GM21423 (cell line): ENCODE results near the gene CEP57.
"Not testable (repeated sequence)": the region's sequence is repeated elsewhere in the genome, so short reads cannot be mapped to it uniquely, and the experiment has no call there.

Experiments
- ATAC-seq: cut with Tn5 transposase; IDR thresholded peaks from one replicate; pipeline ENCODE4 v1.9.1; 2021; ENCODE audit warnings: mild to moderate bottlenecking, moderate library complexity; ENCODE audit not compliant: unreplicated experiment

The CEP57 gene

DNA sequence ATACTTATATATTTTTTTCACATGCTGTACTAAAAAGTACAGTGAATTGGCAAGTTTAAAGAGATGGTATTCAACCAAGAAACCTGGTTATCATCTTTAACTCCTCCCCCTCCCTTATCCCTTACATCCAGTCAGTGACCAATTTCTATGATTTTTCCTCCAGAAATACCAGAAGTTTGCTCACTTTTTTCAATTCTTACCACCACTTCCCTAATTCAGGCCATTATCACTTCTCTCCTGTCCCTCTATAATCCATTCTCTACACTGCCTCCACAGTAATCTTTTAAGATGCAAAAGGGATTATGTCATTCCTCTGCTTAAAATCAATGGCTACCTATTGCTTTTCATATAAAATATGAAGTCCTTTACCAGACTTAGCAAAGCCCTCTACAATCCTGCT is 62.8 kb downstream of the CEP57 start:
- no peak for ATAC-seq

DNA sequence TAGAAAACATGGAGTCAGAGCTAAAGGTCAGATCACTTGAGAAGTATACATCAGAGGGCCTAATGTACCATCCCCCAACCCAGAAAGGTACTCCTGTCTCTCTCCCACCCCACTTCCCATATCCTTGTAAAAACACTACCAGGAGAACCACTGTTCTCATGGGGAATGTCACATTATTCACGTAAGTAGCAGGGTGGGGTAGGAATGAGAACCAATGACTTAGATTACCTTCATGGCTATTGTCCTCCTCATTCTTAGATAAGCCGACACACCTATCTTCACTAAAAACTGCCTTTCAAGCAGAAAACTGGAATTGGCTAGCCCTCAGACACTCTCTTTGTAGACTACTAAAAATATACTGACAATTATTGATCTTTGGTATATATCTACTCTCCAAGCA is 63.6 kb downstream of the CEP57 start:
- ATAC-seq, result no peak

DNA sequence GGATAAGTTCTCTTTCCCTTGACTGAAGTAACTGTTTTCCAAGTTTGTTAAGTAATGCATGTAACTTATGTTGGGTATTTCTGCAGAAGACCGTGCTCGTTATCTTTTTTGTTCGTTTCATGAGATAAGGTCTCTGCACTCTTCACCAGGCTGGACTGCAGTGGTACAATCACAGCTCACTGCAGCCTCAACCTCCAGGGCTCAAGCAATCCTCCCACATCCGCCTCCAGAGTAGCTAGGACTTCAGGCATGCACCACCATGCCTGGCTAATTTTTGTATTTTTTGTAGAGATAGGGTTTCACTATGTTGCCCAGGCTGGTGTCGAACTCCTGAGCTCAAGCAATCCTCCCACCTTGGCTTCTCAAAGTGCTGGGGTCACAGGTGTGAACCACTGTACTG is 64.1 kb downstream of the CEP57 start:
- not testable (repeated sequence) for ATAC-seq

DNA sequence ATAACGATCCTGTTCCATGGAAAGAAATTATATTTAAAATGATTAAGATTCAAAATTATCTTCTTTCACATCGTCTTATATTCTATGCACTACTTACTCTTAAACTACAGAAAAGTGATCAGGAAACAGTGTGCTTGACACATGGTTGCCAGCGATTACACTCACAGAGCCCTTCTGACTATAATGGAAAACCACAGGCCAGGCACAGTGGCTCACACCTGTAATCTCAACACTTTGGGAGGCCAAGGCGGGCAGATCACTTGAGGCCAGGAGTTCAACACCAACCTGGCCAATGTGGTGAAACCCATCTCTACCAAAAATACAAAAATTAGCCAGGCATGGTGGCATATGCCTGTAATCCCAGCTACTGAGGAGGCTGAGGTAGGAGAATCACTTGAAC is 69.7 kb downstream of the CEP57 start:
- not testable (repeated sequence) for ATAC-seq

DNA sequence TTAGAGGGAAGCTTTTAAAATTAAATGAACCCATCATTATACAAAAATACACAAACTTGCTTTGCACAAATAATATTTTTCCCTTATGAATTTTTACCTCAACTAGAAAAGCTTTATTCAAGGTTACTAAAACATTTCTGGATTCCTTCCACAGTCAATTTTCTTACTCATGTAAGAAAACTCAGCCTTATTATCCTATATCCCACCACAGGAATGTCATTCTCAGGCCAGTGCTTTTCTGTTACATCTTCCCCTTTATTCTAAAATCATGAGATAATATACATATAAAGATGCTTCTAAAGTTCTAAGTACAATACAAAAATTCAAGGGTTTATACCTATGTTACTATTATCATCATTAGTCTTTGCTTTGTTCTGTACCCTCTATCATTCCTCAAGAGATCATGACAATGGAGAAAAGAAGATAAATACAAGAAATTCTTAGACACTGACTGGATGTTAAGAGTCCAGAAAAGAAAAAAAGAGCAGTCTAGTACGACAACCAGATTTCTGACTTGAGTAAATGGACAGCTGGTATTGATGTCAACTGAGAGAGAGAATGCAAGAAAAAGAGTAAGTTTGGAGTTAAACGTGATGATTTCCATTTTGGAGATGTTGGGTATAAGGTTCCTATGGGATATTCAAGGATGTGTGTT is 73.3 kb downstream of the CEP57 start:
- no peak for ATAC-seq

DNA sequence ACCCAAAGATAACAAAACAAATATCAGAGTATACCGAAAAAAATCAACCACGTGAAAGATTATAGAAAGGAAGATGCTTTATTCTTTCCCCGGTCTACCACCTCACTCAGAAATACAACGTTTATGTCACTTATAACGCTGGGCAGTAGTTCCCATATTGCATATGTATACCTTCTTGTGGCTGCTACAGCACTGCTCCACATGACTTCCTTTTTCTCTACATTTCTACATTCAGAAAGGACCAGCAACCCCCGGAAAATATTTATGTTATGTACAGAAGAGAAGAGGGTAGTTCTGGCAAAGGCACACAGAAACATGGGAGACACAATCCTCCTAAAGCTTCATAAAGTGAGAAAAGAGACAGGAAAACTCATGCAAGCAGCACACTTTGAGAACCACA is 76.8 kb downstream of the CEP57 start:
- ATAC-seq, result no peak

DNA sequence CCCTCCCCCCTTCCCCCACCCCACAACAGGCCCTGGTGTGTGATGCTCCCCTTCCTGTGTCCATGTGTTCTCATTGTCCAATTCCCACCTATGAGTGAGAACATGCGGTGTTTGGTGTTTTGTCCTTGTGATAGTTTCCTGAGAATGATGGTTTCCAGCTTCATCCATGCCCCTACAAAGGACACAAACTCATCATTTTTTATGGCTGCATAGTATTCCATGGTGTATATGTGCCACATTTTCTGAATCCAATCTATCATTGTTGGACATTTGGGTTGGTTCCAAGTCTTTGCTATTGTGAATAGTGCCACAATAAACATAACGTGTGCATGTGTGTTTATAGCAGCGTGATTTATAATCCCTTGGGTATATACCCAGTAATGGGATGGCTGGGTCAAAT is 80.6 kb downstream of the CEP57 start:
- not testable (repeated sequence) for ATAC-seq

DNA sequence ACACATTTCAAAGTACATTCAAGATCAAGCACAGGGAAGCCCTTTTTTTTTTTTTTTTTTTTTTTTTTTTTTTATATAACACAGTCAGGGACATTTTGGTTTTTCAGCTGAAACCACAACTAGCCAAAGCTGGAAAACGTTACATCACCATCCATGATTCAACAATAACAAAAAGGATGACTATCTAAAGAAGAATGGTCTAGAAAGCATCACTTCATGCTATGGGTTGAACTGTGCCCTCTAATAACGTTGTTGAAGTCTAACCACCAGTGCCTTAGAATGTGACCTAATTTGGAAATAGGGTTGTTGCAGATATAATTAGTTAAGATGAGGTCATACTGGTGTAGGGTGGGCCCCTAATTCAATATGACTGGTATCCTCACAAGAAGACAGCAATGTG is 87.0 kb downstream of the CEP57 start:
- ATAC-seq, result no peak
